ENCODE data around the gene SIM2. TPM values are rescaled to one million over a fixed set of nuclear protein-coding genes. Genes with fewer than 3 reads are reported as not detected.

Gene SIM2
- polyA plus RNA-seq, 4 donors = 0.04 to 0.28 TPM; not detected in 2

GRCh38 chr21:36769051-36769839 is 70.3 kb downstream of the SIM2 start:
- H3K27ac ChIP-seq (ENCODE audit: low read depth in 1 of 3, low read length in 2 of 3) = no peak overlapping the region
- peaks cover 0 to 7% (median 0%) of the 10 kb centered on the region in 3 donors for H3K36me3 ChIP-seq (ENCODE audit: control insufficient read depth in 3 of 3, insufficient read depth in 2 of 3, low read depth in 1 of 3, low read length in 3 of 3)
- WGBS, 3 donors = 56 to 60% (median 56%) methylated on average over 8 of the region's 8 CpGs
- H3K4me1 ChIP-seq (ENCODE audit: control insufficient read depth in 3 of 3, insufficient read depth in 2 of 3, low read depth in 1 of 3, low read length in 2 of 3) = peaks cover 0 to 2% (median 0%) of the 10 kb centered on the region in 3 donors
- no peaks in the 10 kb centered on the region for H3K27me3 ChIP-seq (ENCODE audit: control insufficient read depth in 3 of 3, insufficient read depth in 3 of 3, low read length in 3 of 3)
- H3K9me3 ChIP-seq (ENCODE audit: control insufficient read depth in 2 of 2, insufficient read depth in 1 of 2, low read depth in 1 of 2, low read length in 1 of 2) = no peaks in the 10 kb centered on the region
- no peak overlapping the region for H3K4me3 ChIP-seq (ENCODE audit: low read depth in 1 of 3, low read length in 3 of 3)
- FAIRE-seq = no peak
- peak in 1 of 2 donors; percentile 10 for DNase-seq

GRCh38 chr21:36773117-36773516 is 74.2 kb downstream of the SIM2 start:
- 17 to 46% (median 29%) methylated on average over 5 of the region's 5 CpGs for WGBS, 3 donors
- Histone ChIP-seq H3K9me3 (ENCODE audit: control insufficient read depth in 2 of 2, insufficient read depth in 1 of 2, low read depth in 1 of 2, low read length in 1 of 2) (no peaks in the 10 kb centered on the region), H3K4me1 (ENCODE audit: control insufficient read depth in 3 of 3, insufficient read depth in 2 of 3, low read depth in 1 of 3, low read length in 2 of 3) (peaks cover 0 to 2% (median 0%) of the 10 kb centered on the region in 3 donors), H3K4me3 (ENCODE audit: low read depth in 1 of 3, low read length in 3 of 3) (no peak overlapping the region), H3K27ac (ENCODE audit: low read depth in 1 of 3, low read length in 2 of 3) (no peak overlapping the region), H3K36me3 (ENCODE audit: control insufficient read depth in 3 of 3, insufficient read depth in 2 of 3, low read depth in 1 of 3, low read length in 3 of 3) (peaks cover 0 to 3% (median 0%) of the 10 kb centered on the region in 3 donors), H3K27me3 (ENCODE audit: control insufficient read depth in 3 of 3, insufficient read depth in 3 of 3, low read length in 3 of 3) (no peaks in the 10 kb centered on the region)
- FAIRE-seq (no peak), DNase-seq (peak; percentile 48 to 80)

- H3K27ac ChIP-seq (ENCODE audit: low read depth in 1 of 3, low read length in 2 of 3) = no peak overlapping the region
- 72 to 84% (median 81%) methylated on average over 8 of the region's 8 CpGs for WGBS, 3 donors
- FAIRE-seq = no peak
- DNase-seq = no peak
- no peaks in the 10 kb centered on the region for H3K9me3 ChIP-seq (ENCODE audit: control insufficient read depth in 2 of 2, insufficient read depth in 1 of 2, low read depth in 1 of 2, low read length in 1 of 2)
- H3K4me3 ChIP-seq (ENCODE audit: low read depth in 1 of 3, low read length in 3 of 3) = no peak overlapping the region
- H3K4me1 ChIP-seq (ENCODE audit: control insufficient read depth in 3 of 3, insufficient read depth in 2 of 3, low read depth in 1 of 3, low read length in 2 of 3) = no peaks in the 10 kb centered on the region
- no peaks in the 10 kb centered on the region for H3K27me3 ChIP-seq (ENCODE audit: control insufficient read depth in 3 of 3, insufficient read depth in 3 of 3, low read length in 3 of 3)
- H3K36me3 ChIP-seq (ENCODE audit: control insufficient read depth in 3 of 3, insufficient read depth in 2 of 3, low read depth in 1 of 3, low read length in 3 of 3) = no peaks in the 10 kb centered on the region
These were observed 75.1 kb downstream of the SIM2 start for GRCh38 chr21:36773995-36774394.

- Histone ChIP-seq H3K9me3 (ENCODE audit: control insufficient read depth in 2 of 2, insufficient read depth in 1 of 2, low read depth in 1 of 2, low read length in 1 of 2) (no peaks in the 10 kb centered on the region), H3K4me1 (ENCODE audit: control insufficient read depth in 3 of 3, insufficient read depth in 2 of 3, low read depth in 1 of 3, low read length in 2 of 3) (no peaks in the 10 kb centered on the region), H3K4me3 (ENCODE audit: low read depth in 1 of 3, low read length in 3 of 3) (no peak overlapping the region), H3K27ac (ENCODE audit: low read depth in 1 of 3, low read length in 2 of 3) (no peak overlapping the region), H3K27me3 (ENCODE audit: control insufficient read depth in 3 of 3, insufficient read depth in 3 of 3, low read length in 3 of 3) (no peaks in the 10 kb centered on the region), H3K36me3 (ENCODE audit: control insufficient read depth in 3 of 3, insufficient read depth in 2 of 3, low read depth in 1 of 3, low read length in 3 of 3) (no peaks in the 10 kb centered on the region)
- 79 to 84% (median 82%) methylated on average over 10 of the region's 10 CpGs for WGBS, 3 donors
- DNase-seq (no peak), FAIRE-seq (no peak)
These were observed 78.2 kb downstream of the SIM2 start for GRCh38 chr21:36776981-36777617.

- DNase-seq (no peak), FAIRE-seq (no peak)
- H3K36me3 ChIP-seq (ENCODE audit: control insufficient read depth in 3 of 3, insufficient read depth in 2 of 3, low read depth in 1 of 3, low read length in 3 of 3) = no peaks in the 10 kb centered on the region
- WGBS, 3 donors = 76 to 91% (median 89%) methylated on average over 6 of the region's 6 CpGs
- no peaks in the 10 kb centered on the region for H3K27me3 ChIP-seq (ENCODE audit: control insufficient read depth in 3 of 3, insufficient read depth in 3 of 3, low read length in 3 of 3)
- no peak overlapping the region for H3K27ac ChIP-seq (ENCODE audit: low read depth in 1 of 3, low read length in 2 of 3)
- no peak overlapping the region for H3K4me3 ChIP-seq (ENCODE audit: low read depth in 1 of 3, low read length in 3 of 3)
- H3K9me3 ChIP-seq (ENCODE audit: control insufficient read depth in 2 of 2, insufficient read depth in 1 of 2, low read depth in 1 of 2, low read length in 1 of 2) = no peaks in the 10 kb centered on the region
- H3K4me1 ChIP-seq (ENCODE audit: control insufficient read depth in 3 of 3, insufficient read depth in 2 of 3, low read depth in 1 of 3, low read length in 2 of 3) = no peaks in the 10 kb centered on the region
These were observed 81.9 kb downstream of the SIM2 start for GRCh38 chr21:36780861-36781260.

GRCh38 chr21:36783612-36784374 is 84.9 kb downstream of the SIM2 start:
- H3K4me1 ChIP-seq (ENCODE audit: control insufficient read depth in 3 of 3, insufficient read depth in 2 of 3, low read depth in 1 of 3, low read length in 2 of 3) = peaks cover 0 to 6% (median 0%) of the 10 kb centered on the region in 3 donors
- FAIRE-seq = no peak
- no peak for DNase-seq
- WGBS, 3 donors = 88 to 94% (median 90%) methylated on average over 8 of the region's 8 CpGs
- H3K36me3 ChIP-seq (ENCODE audit: control insufficient read depth in 3 of 3, insufficient read depth in 2 of 3, low read depth in 1 of 3, low read length in 3 of 3) = no peaks in the 10 kb centered on the region
- no peak overlapping the region for H3K4me3 ChIP-seq (ENCODE audit: low read depth in 1 of 3, low read length in 3 of 3)
- H3K27ac ChIP-seq (ENCODE audit: low read depth in 1 of 3, low read length in 2 of 3) = no peak overlapping the region
- no peaks in the 10 kb centered on the region for H3K9me3 ChIP-seq (ENCODE audit: control insufficient read depth in 2 of 2, insufficient read depth in 1 of 2, low read depth in 1 of 2, low read length in 1 of 2)
- H3K27me3 ChIP-seq (ENCODE audit: control insufficient read depth in 3 of 3, insufficient read depth in 3 of 3, low read length in 3 of 3) = no peaks in the 10 kb centered on the region

GRCh38 chr21:36784947-36785346 is 86.0 kb downstream of the SIM2 start:
- H3K9me3 ChIP-seq (ENCODE audit: control insufficient read depth in 2 of 2, insufficient read depth in 1 of 2, low read depth in 1 of 2, low read length in 1 of 2) = no peaks in the 10 kb centered on the region
- FAIRE-seq (no peak), DNase-seq (no peak)
- H3K27ac ChIP-seq (ENCODE audit: low read depth in 1 of 3, low read length in 2 of 3) = no peak overlapping the region
- H3K4me1 ChIP-seq (ENCODE audit: control insufficient read depth in 3 of 3, insufficient read depth in 2 of 3, low read depth in 1 of 3, low read length in 2 of 3) = peaks cover 0 to 6% (median 0%) of the 10 kb centered on the region in 3 donors
- no peaks in the 10 kb centered on the region for H3K36me3 ChIP-seq (ENCODE audit: control insufficient read depth in 3 of 3, insufficient read depth in 2 of 3, low read depth in 1 of 3, low read length in 3 of 3)
- 90 to 92% (median 90%) methylated on average over 12 of the region's 12 CpGs for WGBS, 3 donors
- no peak overlapping the region for H3K4me3 ChIP-seq (ENCODE audit: low read depth in 1 of 3, low read length in 3 of 3)
- H3K27me3 ChIP-seq (ENCODE audit: control insufficient read depth in 3 of 3, insufficient read depth in 3 of 3, low read length in 3 of 3) = no peaks in the 10 kb centered on the region

GRCh38 chr21:36785615-36786014 is 86.7 kb downstream of the SIM2 start:
- Histone ChIP-seq H3K4me1 (ENCODE audit: control insufficient read depth in 3 of 3, insufficient read depth in 2 of 3, low read depth in 1 of 3, low read length in 2 of 3) (peaks cover 0 to 6% (median 0%) of the 10 kb centered on the region in 3 donors), H3K36me3 (ENCODE audit: control insufficient read depth in 3 of 3, insufficient read depth in 2 of 3, low read depth in 1 of 3, low read length in 3 of 3) (no peaks in the 10 kb centered on the region), H3K27me3 (ENCODE audit: control insufficient read depth in 3 of 3, insufficient read depth in 3 of 3, low read length in 3 of 3) (no peaks in the 10 kb centered on the region), H3K27ac (ENCODE audit: low read depth in 1 of 3, low read length in 2 of 3) (no peak overlapping the region), H3K4me3 (ENCODE audit: low read depth in 1 of 3, low read length in 3 of 3) (no peak overlapping the region), H3K9me3 (ENCODE audit: control insufficient read depth in 2 of 2, insufficient read depth in 1 of 2, low read depth in 1 of 2, low read length in 1 of 2) (no peaks in the 10 kb centered on the region)
- 87 to 98% (median 96%) methylated on average over 2 of the region's 2 CpGs for WGBS, 3 donors
- no peak for FAIRE-seq
- no peak for DNase-seq
